HEK293 (cell line): ENCODE data around the gene CTPS2.
A peak's percentile ranks its signal among the peaks of the same experiment; 100 is the strongest.

Experiments used
- GLIS2 ChIP-seq: fragments of 450-650 bp; formaldehyde crosslinking; IDR thresholded peaks from 2 replicates; pipeline ENCODE4 v1.5.1; 2016; ENCODE audit warnings: missing biosample characterization, missing genetic modification characterization
- HIC1 ChIP-seq: fragments of 450-650 bp; formaldehyde crosslinking; IDR thresholded peaks from 2 replicates; pipeline ENCODE4 v1.5.1; 2016; ENCODE audit warnings: missing biosample characterization, missing genetic modification characterization
- KLF1 ChIP-seq: fragments of 450-650 bp; formaldehyde crosslinking; IDR thresholded peaks from 2 replicates; pipeline ENCODE4 v1.5.1; 2016; ENCODE audit warnings: missing biosample characterization, missing genetic modification characterization
- PRDM1 ChIP-seq: fragments of 450-650 bp; formaldehyde crosslinking; IDR thresholded peaks from 2 replicates; pipeline ENCODE4; 2016; ENCODE audit warnings: missing biosample characterization, missing genetic modification characterization
- PRDM6 ChIP-seq: fragments of 450-650 bp; formaldehyde crosslinking; IDR thresholded peaks from 2 replicates; pipeline ENCODE4 v1.5.1; 2017; ENCODE audit warnings: missing biosample characterization, missing genetic modification characterization
- REST ChIP-seq: fragments of 450-650 bp; formaldehyde crosslinking; IDR thresholded peaks from 2 replicates; pipeline ENCODE4 v1.5.1; 2016; ENCODE audit warnings: missing biosample characterization, missing genetic modification characterization
- ZBTB1 ChIP-seq: fragments of 450-650 bp; formaldehyde crosslinking; IDR thresholded peaks from 2 replicates; pipeline ENCODE4 v1.5.1; 2016; ENCODE audit warnings: missing biosample characterization, missing genetic modification characterization
- ZBTB10 ChIP-seq: fragments of 450-650 bp; formaldehyde crosslinking; IDR thresholded peaks from 2 replicates; pipeline ENCODE4 v1.5.1; 2016; ENCODE audit warnings: missing biosample characterization, missing genetic modification characterization
- ZBTB21 ChIP-seq: fragments of 450-650 bp; formaldehyde crosslinking; IDR thresholded peaks from 2 replicates; pipeline ENCODE4 v1.5.1; 2017; ENCODE audit warnings: missing biosample characterization, missing genetic modification characterization
- ZBTB7A ChIP-seq: fragments of 450-650 bp; formaldehyde crosslinking; IDR thresholded peaks from 2 replicates; pipeline ENCODE4 v1.5.1; 2016; ENCODE audit warnings: low read depth, missing biosample characterization, missing genetic modification characterization
- ZFP41 ChIP-seq: fragments of 450-650 bp; formaldehyde crosslinking; IDR thresholded peaks from 2 replicates; pipeline ENCODE4 v1.5.1; 2016; ENCODE audit warnings: missing biosample characterization, missing genetic modification characterization, borderline replicate concordance
- ZNF513 ChIP-seq: fragments of 450-650 bp; IDR thresholded peaks from 2 replicates; pipeline ENCODE4 v1.5.1; 2018; ENCODE audit warnings: missing biosample characterization, missing genetic modification characterization
- ZNF518A ChIP-seq: fragments of 450-650 bp; formaldehyde crosslinking; conservative IDR thresholded peaks from 2 replicates; pipeline ENCODE4 v1.5.1; 2016; ENCODE audit warnings: low read depth, missing biosample characterization, missing genetic modification characterization
- ZNF529 ChIP-seq: fragments of 450-650 bp; formaldehyde crosslinking; IDR thresholded peaks from 2 replicates; pipeline ENCODE4 v1.5.1; 2017; ENCODE audit warnings: missing genetic modification characterization, missing biosample characterization; ENCODE audit not compliant: insufficient replicate concordance
- ZNF768 ChIP-seq: fragments of 450-650 bp; formaldehyde crosslinking; IDR thresholded peaks from 2 replicates; pipeline ENCODE4 v1.5.1; 2018; ENCODE audit warnings: missing biosample characterization, mild to moderate bottlenecking, missing genetic modification characterization
- ZSCAN16 ChIP-seq: fragments of 450-650 bp; formaldehyde crosslinking; IDR thresholded peaks from 2 replicates; pipeline ENCODE4 v1.5.1; 2016; ENCODE audit warnings: missing biosample characterization, missing genetic modification characterization
- ZSCAN18 ChIP-seq: fragments of 450-650 bp; formaldehyde crosslinking; IDR thresholded peaks from 2 replicates; pipeline ENCODE4 v1.5.1; 2016; ENCODE audit warnings: missing biosample characterization, missing genetic modification characterization
- ZSCAN4 ChIP-seq: fragments of 450-650 bp; formaldehyde crosslinking; IDR thresholded peaks from 2 replicates; pipeline ENCODE4 v1.5.1; 2017; ENCODE audit warnings: missing biosample characterization, missing genetic modification characterization

Gene CTPS2

GRCh38 chrX:16719334-16720084 lies 7.0 kb upstream of the CTPS2 start, which contains the start of gene SYAP1 (continued):
- TF ChIP-seq KLF1 (tag by site-specific recombination) (0 out of 2 replicates have a peak, but pooled peaks have one; percentile 51), ZBTB1 (tag by site-specific recombination) (no peak), GLIS2 (tag by site-specific recombination) (peak; percentile 57; the same call in 1 of the 2 replicates), HIC1 (tag by site-specific recombination) (0 out of 2 replicates have a peak, but pooled peaks have one; percentile 24), REST (tag by site-specific recombination) (no peak), ZSCAN16 (tag by site-specific recombination) (no peak), ZBTB21 (peak; percentile 99), ZBTB10 (tag by site-specific recombination) (no peak), ZFP41 (tag by site-specific recombination) (no peak), ZBTB7A (tag by site-specific recombination) (no peak), ZNF513 (tag by site-specific recombination) (no peak), PRDM6 (tag by site-specific recombination) (no peak), ZNF518A (peak; percentile 58; the same call in 1 of the 2 replicates), PRDM1 (tag by site-specific recombination) (no peak), ZSCAN18 (no peak), ZNF529 (tag by site-specific recombination) (no peak), ZSCAN4 (tag by site-specific recombination) (no peak), ZNF768 (tag by site-specific recombination) (no peak)
